GM21737 (cell line): ENCODE measurements around the gene FLNC.

ENCODE experiments used
- ATAC-seq: cut with Tn5 transposase; IDR thresholded peaks from one replicate; pipeline ENCODE4 v1.9.1; 2021; ENCODE audit warnings: mild to moderate bottlenecking, moderate library complexity; ENCODE audit not compliant: unreplicated experiment

Gene FLNC

GRCh38 chr7:128859232-128860157 is 29.3 kb downstream of the FLNC start:
- ATAC-seq, result no peak

DNA sequence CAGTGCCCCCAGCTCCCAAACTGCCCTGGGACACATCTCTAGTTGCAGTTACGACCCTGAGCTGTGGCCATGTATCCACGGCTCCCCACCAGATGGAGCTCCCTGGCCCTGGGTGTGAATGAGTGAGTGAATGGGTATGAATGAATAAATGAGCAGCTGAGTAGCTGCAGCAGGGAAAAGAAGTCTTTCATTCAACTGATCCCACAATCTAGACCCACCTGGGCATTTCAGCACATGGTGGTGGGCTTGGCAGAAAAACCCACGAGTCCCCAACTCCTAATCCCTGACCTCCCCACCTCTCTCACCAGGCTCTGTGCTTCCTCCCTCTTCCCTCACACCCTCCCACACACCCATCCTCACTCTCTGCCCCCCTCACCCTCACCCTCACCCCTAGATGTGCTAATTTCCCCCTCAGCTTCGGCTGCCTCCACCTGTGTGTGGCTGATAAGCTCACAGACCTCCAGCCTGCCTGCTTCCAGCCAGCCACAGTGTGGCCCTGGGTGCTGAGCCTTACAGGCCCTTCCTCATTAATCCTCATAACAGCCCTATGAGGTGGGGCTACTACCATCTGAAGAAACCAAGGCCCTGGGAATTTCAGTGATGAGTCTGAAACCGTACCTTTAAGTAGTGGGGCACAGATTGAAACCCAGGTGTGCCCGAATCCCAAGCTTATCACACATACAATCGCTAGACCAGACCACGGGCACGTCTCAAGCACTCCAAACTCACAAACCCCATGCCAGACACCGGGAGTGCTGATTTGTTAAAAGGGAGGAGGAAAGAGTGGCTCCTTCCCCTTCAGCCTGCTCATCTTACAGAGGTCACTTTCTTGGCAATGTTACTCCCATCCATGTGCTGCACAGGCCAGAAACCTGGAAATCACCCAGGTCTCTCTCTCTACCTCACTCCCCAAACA is 30.2 kb downstream of the FLNC start:
- no peak for ATAC-seq

DNA sequence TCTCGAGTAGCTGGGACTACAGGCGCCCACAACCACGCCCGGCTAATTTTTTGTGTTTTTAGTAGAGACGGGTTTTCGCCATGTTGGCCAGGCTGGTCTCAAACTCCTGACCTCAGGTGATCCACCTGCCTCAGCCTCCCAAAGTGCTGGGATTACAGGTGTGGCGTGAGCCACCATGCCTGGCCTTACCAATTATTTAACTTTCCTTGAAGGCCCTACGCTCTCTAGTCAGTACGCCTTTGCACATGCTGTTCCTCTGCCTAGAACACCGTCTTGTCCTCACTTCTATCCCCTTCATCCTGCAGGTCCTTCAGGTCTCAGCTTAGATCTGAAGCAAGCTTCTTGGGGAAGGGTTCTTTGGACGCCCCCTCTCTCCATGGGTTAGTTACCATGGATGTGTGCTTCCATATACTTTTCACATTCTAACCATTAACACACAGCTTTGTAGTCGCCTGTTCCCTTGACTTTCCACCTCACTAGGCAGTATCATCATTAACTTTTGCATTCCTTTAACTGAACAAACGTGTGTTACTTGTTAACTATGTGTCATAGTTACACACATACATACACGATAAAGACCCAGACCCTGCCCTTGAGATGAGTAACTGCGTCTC is 31.9 kb downstream of the FLNC start:
- ATAC-seq, result no peak

GRCh38 chr7:128862571-128863432 is 32.6 kb downstream of the FLNC start, which contains the start of gene ATP6V1F:
TSS of gene ATP6V1F (plus strand) at chr7:128862856. CDS start at chr7:128862905, 49 bp downstream.
- peak; percentile 81 for ATAC-seq

DNA sequence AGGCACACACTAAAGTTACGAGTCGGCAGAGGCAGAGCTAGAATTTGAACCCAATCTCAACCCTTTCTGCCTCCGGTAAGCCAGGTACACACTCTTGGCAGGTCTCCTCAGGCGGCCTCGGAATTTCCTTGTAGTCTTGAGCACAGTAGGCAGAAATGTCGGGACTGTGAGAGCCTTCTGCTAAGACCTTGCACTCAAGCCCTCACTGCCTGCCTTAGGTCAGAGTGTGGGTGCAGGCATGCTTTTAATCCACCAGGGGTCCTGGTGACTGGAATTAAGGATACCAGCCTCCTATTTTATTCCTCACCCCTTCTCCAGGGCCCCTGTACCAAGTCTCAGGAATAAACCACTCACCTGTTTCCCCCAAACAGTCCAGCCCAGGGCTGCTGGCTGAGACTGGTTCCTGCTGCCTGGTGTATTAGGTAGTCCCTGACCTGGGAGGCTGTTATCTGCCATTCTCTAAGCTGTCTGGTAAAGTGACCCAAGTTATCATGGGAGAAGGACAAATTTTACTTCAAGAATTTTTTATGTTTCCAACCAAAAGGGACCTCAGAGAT is 33.3 kb downstream of the FLNC start:
- peak; percentile 32 for ATAC-seq

- ATAC-seq, result no peak
Observed at GRCh38 chr7:128865303-128865702, 35.1 kb downstream of the FLNC start.

GRCh38 chr7:128865996-128866877 is 36.0 kb downstream of the FLNC start:
- no peak for ATAC-seq

GRCh38 chr7:128867241-128867640 is 37.0 kb downstream of the FLNC start:
- ATAC-seq, result no peak

GRCh38 chr7:128867842-128868623 is 37.8 kb downstream of the FLNC start:
- ATAC-seq, result no peak

DNA sequence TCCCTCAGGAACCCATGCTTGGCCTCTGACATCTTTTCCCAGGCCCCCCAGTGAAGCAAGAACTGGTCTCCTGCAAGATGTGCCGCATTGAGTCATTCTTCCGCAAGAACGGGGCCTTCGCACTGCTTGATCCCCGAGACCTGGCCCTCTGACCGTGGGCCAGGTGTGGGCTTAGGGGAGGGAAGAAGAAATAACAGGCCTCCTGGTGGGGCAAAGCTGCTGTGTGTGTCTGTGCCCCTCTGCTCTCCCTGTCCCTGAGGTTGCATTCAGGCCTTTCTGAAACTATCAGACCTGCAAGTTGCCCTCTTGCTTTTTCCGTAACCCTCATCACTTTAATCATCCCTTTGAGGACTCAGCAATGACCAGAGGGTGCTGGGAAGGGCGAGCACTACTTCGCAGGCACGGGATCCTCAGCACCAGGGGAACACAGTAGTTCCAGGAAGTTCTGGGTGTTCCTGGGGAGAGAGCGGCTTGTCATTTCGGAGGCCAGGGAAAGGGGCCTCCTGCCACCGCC is 38.5 kb downstream of the FLNC start:
- ATAC-seq, result no peak

GRCh38 chr7:128869138-128869943 is 39.1 kb downstream of the FLNC start:
- peak; percentile 56 for ATAC-seq

GRCh38 chr7:128869944-128870285 is 39.7 kb downstream of the FLNC start:
- ATAC-seq, result no peak

GRCh38 chr7:128871050-128871449 is 40.8 kb downstream of the FLNC start:
- no peak for ATAC-seq

DNA sequence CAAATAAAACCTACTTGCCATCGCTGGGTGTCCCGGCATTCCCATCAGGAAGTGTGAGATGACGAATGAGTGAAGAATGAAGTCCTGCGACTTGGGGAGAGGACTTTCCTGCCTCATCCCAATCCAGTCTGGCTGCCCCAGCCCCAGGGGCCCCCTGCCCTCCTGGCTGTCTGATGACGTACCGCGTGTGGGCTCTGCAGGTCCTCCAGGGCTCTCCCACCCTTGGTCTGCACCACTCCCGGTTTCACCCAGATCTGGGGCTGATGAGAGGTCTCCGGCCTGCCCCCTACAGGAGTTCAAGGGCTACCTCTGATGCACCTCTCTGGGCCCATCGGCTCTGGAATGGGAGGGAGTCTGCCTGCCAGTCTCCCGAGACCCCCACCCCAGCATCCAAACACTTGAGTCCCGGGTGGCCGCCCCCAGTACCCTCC is 42.2 kb downstream of the FLNC start:
- ATAC-seq, result no peak

- no peak for ATAC-seq
Observed at GRCh38 chr7:128873234-128873633, 43.0 kb downstream of the FLNC start.

DNA sequence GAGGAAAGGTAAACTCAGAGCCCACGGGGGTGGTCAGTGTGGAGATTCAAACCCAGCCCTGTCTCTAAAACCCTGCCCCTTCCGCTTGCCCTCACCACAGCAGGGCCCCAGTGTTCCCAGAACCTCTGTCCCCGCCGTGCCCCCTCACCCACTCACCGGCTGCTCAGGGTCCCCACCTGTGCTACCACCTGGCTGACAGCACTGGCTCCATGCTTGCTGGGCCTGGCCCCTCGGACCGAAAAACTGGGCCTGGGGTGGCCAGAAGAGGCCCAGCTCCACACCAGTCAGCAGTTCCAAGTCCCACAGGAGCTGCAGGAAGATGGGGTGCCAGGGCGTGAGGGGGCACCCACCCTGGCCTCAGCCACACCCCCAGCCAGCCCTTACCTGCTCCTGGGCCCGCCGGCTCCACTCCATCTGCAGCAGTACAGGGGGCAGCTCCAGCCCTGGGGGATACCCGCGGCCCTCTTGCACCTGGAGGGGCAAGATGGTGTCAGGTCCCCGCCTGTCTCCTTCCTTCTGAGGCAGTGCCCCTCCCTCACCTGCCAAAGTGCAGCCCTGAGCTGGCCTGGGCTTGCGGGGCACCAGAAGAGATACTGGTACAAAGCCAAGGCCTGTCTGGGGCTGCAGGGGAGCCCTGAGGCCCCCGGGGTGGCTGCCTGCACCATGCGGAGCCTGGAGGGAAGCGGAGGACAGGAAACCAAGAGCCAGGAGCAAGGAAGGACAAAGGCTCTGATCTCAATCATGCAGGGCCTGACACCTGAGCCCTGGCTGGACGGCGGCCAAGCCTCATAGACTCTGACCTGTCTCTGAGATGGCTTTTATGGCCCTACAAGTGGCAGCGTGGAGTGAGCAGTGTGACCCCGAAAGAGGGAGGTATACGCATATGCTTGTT is 44.2 kb downstream of the FLNC start:
- ATAC-seq, result no peak
